GM18870 (cell line): Measurements from ENCODE around the gene DHX35.

ENCODE experiments used
- ATAC-seq: cut with Tn5 transposase; IDR thresholded peaks from one replicate; pipeline ENCODE4 v1.9.1; 2021; ENCODE audit warnings: moderate library complexity; ENCODE audit not compliant: unreplicated experiment

DHX35 gene, protein sequence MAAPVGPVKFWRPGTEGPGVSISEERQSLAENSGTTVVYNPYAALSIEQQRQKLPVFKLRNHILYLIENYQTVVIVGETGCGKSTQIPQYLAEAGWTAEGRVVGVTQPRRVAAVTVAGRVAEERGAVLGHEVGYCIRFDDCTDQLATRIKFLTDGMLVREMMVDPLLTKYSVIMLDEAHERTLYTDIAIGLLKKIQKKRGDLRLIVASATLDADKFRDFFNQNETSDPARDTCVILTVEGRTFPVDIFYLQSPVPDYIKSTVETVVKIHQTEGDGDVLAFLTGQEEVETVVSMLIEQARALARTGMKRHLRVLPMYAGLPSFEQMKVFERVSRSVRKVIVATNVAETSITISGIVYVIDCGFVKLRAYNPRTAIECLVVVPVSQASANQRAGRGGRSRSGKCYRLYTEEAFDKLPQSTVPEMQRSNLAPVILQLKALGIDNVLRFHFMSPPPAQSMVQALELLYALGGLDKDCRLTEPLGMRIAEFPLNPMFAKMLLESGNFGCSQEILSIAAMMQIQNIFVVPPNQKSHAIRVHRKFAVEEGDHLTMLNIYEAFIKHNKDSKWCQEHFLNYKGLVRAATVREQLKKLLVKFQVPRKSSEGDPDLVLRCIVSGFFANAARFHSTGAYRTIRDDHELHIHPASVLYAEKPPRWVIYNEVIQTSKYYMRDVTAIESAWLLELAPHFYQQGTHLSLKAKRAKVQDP

GRCh38 chr20:38962044-38962927, at the start of gene DHX35:
TSS of gene DHX35 (plus strand) at chr20:38962344. CDS start at chr20:38962368, 24 bp downstream.
- ATAC-seq = peak; percentile 82

DNA sequence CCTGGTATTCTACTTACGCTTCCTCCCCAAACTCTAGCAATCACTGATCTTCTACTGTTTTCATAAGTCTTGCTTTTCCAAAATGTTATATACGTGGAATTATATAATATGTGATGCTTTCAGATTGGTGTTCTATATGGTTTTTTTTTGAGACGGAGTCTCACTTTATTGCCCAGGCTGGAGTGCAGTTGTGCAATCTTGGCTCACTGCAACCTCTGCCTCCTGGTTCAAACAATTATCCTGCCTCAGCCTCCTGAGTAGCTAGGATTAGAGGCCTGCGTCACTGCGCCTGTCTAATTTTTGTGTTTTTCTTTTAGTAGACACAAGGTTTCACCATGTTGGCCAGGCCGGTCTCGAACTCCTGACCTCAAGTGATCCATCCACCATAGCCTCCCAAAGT, 46.8 kb upstream of the DHX35 start:
- ATAC-seq = no peak

- ATAC-seq = no peak
Measured at GRCh38 chr20:38917657-38918056, 44.5 kb upstream of the DHX35 start.

DNA sequence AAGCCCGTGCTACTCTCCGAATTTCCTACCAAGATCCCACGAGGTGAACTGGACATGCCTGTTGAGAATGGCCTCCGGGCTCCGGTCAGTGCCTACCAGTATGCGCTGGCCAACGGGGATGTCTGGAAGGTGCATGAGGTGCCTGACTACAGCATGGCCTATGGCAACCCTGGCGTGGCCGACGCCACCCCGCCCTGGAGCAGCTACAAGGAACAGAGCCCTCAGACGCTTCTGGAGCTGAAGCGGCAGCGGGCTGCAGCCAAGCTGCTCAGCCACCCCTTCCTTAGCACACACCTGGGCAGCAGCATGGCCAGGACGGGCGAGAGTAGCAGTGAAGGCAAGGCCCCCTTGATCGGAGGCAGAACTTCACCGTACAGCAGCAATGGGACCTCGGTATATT, 44.0 kb upstream of the DHX35 start:
- ATAC-seq = no peak

GRCh38 chr20:38919683-38920082, 42.5 kb upstream of the DHX35 start:
- ATAC-seq = no peak

DNA sequence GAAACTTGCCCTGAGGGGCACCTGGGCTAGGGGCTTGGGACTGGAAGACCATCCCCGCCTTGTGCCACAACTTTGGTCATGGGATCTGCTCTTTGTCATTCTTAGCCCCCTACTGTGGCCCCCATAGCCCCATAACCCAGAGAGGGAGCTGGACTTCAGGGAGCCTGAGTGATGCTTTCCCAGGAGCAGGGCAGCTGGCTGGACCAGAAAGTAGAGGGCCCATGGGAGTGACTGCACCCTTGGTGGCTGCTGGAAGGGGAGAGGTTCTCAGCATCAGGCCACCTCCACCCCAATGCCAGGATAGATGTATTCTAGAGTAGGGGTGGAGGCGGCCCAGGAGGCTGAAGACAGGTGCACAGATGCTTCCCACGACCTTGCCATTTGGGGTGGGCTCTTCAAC, 41.7 kb upstream of the DHX35 start:
- no peak for ATAC-seq

GRCh38 chr20:38920851-38921250, 41.3 kb upstream of the DHX35 start:
- ATAC-seq = no peak

DNA sequence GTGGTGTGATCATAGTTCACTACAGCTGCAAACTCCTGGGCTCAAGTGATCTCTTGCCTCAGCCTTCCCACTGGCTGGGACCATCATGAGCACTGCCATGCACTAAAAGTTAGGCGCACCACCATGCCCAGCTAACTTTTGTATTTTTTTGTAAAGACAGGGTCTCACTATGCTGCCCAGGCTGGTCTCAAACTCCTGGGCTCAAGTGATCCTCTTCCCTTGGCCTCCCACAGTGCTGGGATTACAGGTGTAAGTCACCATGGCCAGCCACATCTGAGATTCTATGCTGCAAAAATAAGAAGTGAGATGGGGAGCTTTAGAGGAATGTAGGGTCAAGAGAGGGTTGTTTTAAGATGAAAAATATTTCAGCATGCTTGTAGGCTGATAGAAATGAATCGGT, 37.4 kb upstream of the DHX35 start:
- no peak for ATAC-seq

- peak; percentile 80 for ATAC-seq
Measured at GRCh38 chr20:38926142-38926933, 35.8 kb upstream of the DHX35 start, which contains the start of gene FAM83D. TSS of gene FAM83D (plus strand) at chr20:38926417. CDS start at chr20:38926443, 26 bp downstream.

DNA sequence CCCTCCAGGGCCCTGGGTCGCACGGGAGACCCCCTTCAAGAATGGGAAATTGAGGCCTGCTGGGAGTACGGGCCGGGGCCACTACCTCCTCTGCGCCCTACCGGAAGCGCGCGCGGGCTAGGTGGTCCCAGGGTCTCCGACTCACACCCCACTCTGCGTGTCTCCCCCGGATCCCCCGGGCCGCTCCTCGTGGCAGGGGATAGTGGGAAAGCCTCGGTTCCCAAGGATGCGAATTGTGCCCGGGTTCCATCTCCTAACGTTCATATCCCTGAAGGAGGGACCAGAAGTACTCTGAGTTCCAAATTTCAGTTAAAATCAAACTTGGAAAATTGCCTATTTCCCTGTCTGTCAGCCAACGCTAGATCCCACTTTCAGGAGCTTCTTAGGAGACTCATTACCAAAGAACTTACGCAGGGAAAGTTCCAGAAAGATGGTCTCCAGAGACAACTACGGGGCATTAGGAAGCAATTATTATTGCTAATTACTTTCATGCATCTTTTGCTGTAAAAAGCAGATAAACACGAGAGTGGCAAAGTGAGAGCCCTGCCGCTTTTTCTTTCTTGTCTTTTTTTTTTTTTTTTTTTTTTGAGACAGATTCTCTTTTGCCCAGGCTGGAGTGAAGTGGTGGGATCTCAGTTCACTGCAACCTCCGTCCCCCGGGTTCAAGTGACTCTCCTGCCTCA, 35.1 kb upstream of the DHX35 start:
- no peak for ATAC-seq

- no peak for ATAC-seq
Measured at GRCh38 chr20:38927902-38928578, 34.1 kb upstream of the DHX35 start.

- ATAC-seq = no peak
Measured at GRCh38 chr20:38930242-38930569, 31.9 kb upstream of the DHX35 start.

- ATAC-seq = no peak
Measured at GRCh38 chr20:38931984-38932383, 30.2 kb upstream of the DHX35 start.

GRCh38 chr20:38932457-38933120, 29.6 kb upstream of the DHX35 start:
- ATAC-seq = no peak

- ATAC-seq = no peak
Measured at GRCh38 chr20:38934530-38934929, 27.6 kb upstream of the DHX35 start.

DNA sequence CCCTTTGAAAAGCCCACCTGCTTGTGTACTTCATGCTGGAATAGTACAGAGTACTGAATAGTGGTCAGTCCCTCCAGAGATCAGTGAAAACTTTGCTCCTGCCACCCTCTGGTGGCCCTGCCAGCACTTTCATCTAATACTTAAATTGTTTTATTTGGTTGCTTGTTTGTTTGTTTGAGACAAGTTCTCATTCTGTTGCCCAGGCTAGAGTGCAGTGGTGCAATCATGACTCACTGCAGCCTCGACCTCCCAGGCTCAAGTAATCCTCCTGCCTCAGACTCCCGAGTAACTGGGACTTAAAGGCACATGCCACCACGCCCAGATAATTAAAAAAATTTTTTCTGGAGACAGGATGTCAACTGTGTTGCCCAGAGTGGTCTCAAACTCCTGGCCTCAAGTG, 26.9 kb upstream of the DHX35 start:
- no peak for ATAC-seq

DNA sequence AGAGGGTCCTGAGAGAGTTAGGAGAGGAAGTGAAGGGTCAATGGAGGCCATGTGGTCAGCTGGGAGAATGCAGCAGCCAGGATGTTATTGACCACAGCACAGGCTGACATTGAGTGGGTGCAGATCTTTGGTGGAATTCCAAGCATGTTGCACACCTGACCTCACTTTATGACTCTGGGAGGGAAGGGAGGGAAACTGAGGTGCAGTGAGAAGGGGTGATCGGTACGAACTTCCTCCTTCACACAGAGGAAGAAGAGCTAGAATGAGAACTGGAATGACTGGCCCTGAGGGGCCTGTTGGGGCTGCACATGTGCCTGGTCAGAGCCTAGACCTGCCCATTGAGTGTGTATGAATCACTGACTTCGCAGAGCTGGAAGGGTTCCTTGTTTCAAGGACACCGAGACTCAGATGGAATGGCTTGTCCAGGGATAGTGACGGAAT, 26.2 kb upstream of the DHX35 start:
- no peak for ATAC-seq

DNA sequence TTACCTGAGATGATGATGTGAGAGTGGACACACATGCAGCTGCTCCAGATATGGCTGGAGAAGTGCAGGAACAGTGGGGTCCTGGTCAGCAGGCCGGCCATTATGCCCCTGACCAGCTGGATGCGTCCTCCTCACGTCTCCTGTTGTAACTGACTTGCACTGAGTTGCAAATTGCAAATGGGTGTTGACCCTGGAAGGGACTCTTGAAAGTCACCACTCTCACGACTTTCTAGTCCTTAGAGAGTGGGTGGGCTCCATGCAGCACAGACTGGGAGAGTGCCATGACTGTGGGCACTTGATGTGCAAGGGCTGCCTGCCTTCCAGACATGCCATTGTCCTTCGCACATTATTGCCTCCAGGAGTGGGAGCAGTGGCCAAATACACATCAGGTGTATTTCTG, 25.1 kb upstream of the DHX35 start:
- ATAC-seq = no peak

GRCh38 chr20:38937978-38938473, 24.1 kb upstream of the DHX35 start:
- no peak for ATAC-seq
